Fibroblast of lung (primary cell): Measurements from ENCODE around the gene ANKMY1. TPM values are rescaled to one million over a fixed set of nuclear protein-coding genes. Genes with fewer than 3 reads are reported as not detected.

Experiments
- DNase-seq, 2 donors: peaks; one replicate each; pipeline versions ENCODE4 v3.0.0 to v3.0.0-alpha.2; 2010; ENCODE audit warnings: low read depth in 2 of 2
- H2AFZ ChIP-seq: 2 replicates; pipeline ENCODE4 v1.5.1; 2012; ENCODE audit warnings: low read length, control low read depth, inconsistent platforms
- H3K27ac ChIP-seq: 2 replicates; pipeline ENCODE4 v1.5.1; 2011; ENCODE audit warnings: low read length, control low read depth; ENCODE audit not compliant: insufficient read depth
- H3K27me3 ChIP-seq: 2 replicates; pipeline ENCODE4 v1.5.1; 2011; ENCODE audit warnings: mild to moderate bottlenecking, low read length; ENCODE audit not compliant: control insufficient read depth, insufficient read depth
- H3K36me3 ChIP-seq: 2 replicates; pipeline ENCODE4 v1.5.1; 2011; ENCODE audit warnings: low read length; ENCODE audit not compliant: control insufficient read depth, insufficient read depth
- H3K4me1 ChIP-seq: 2 replicates; pipeline ENCODE4 v1.5.1; 2011; ENCODE audit warnings: low read length; ENCODE audit not compliant: control insufficient read depth, insufficient read depth; ENCODE audit errors: extremely low read depth
- H3K4me2 ChIP-seq: 2 replicates; pipeline ENCODE4 v1.5.1; 2011; ENCODE audit warnings: low read length, control low read depth; ENCODE audit not compliant: insufficient read depth; ENCODE audit errors: extremely low read depth
- H3K4me3 ChIP-seq, 4 experiments: fragments of 200-600 bp in 1 of 4; sonication (generic) in 1 of 4; replicated peaks in 1 of 4; 2 replicates each; pipeline ENCODE4 v1.5.1; 2011 to 2016; ENCODE audit warnings: low read length in 4 of 4, low read depth in 3 of 4, mild to moderate bottlenecking in 3 of 4, control low read depth in 2 of 4, inconsistent platforms in 1 of 4, mixed read lengths in 1 of 4; ENCODE audit not compliant: insufficient read depth in 1 of 4; ENCODE audit errors: control extremely low read depth in 1 of 4
- H3K79me2 ChIP-seq: 2 replicates; pipeline ENCODE4 v1.5.1; 2012; ENCODE audit warnings: mild to moderate bottlenecking, low read length, inconsistent platforms; ENCODE audit not compliant: control insufficient read depth, insufficient read depth
- H3K9ac ChIP-seq: 2 replicates; pipeline ENCODE4 v1.5.1; 2011; ENCODE audit warnings: mild to moderate bottlenecking, low read length, control low read depth; ENCODE audit not compliant: insufficient read depth
- H3K9me3 ChIP-seq: 2 replicates; pipeline ENCODE4 v1.5.1; 2012; ENCODE audit warnings: low read depth, low read length; ENCODE audit not compliant: control insufficient read depth, insufficient read depth
- H4K20me1 ChIP-seq: 2 replicates; pipeline ENCODE4 v1.5.1; 2011; ENCODE audit warnings: low read length; ENCODE audit not compliant: control insufficient read depth, insufficient read depth; ENCODE audit errors: extremely low read depth
- CTCF ChIP-seq, 2 donors: IDR thresholded peaks in 1 of 2; conservative IDR thresholded peaks in 1 of 2; 1 replicate in 1 of 2; 2 replicates in 1 of 2; pipeline ENCODE4 v1.5.1; 2011 to 2012; ENCODE audit warnings: low read length in 2 of 2, control low read depth in 1 of 2, inconsistent platforms in 1 of 2, low read depth in 1 of 2, mild to moderate bottlenecking in 1 of 2
- EZH2 ChIP-seq: IDR thresholded peaks from 2 replicates; pipeline ENCODE4 v1.5.1; 2012; ENCODE audit warnings: low read length, control low read depth, mild to moderate bottlenecking; ENCODE audit errors: missing control alignments
- polyA plus RNA-seq, 2 donors: library from polyadenylated mRNA; depleted of rRNA in 1 of 2; stranded (reverse) in 1 of 2; unstranded in 1 of 2; fragments of >200 nt; gene quantifications; 2 replicates each; pipeline ENCODE4 v1.2.1, GENCODE V29; 2011 to 2012; ENCODE audit warnings: missing spikeins in 1 of 2
- total RNA-seq: library from RNA; depleted of rRNA; stranded (reverse); fragments of >200 nt; gene quantifications from 2 replicates; pipeline ENCODE4 v1.2.1, GENCODE V29; 2014

Gene ANKMY1
- total and polyA plus RNA-seq, 2 donors (not counting 1 experiment from before 2014, with no cell fraction given) = 2.8 to 7.4 TPM

DNA sequence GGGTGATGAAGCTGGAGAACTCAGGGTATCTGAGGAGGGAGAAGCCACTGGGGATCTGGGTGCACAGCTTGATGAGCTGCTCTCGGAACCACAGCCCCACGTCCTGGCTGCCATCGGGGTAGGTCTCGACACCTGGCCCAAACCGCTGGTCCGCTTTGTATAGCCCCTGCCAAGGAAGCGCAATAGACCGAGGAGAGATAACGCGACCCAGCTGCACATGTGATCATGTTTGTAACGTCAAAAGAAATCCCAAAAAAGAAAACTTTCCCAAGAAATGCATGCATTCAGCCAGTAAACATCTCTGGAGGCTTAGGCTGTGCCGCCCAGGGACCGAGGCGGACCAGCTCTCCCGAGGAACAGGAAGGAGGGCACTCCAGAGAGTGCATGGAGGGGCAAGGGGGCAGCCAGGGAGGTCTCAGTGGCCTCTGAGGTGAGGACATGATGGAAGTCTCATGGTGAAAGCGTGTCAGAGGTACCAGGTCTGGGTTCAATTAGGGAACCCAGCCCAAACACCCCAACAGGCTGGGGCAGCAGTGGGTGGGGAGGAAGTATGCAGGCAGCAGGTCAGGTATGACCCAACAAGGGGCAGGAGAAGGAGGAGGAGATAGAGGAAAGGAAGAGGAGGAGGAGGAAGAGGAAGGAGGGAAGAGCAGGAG is 28.3 kb downstream of the ANKMY1 start:
- no peak overlapping the region for H2AFZ ChIP-seq
- no peak overlapping the region for H3K4me2 ChIP-seq
- no peak overlapping the region for H3K4me3 ChIP-seq
- no peaks in the 10 kb centered on the region for H3K36me3 ChIP-seq
- no peaks in the 10 kb centered on the region for H3K9me3 ChIP-seq
- no peaks in the 10 kb centered on the region for H3K79me2 ChIP-seq
- H3K27ac ChIP-seq = no peak overlapping the region
- TF ChIP-seq EZH2 = no peak
- TF ChIP-seq CTCF (conservative IDR thresholded peaks at IDR 0.05 in 1 of 2, IDR thresholded peaks at IDR 0.05 in 1 of 2; ENCODE audit: low read depth in 1 of 2, low read length in 2 of 2) = no peak
- DNase-seq = no peak
- H3K9ac ChIP-seq = no peak overlapping the region
- H4K20me1 ChIP-seq = no peaks in the 10 kb centered on the region
- H3K4me1 ChIP-seq = no peaks in the 10 kb centered on the region
- H3K27me3 ChIP-seq = no peaks in the 10 kb centered on the region

DNA sequence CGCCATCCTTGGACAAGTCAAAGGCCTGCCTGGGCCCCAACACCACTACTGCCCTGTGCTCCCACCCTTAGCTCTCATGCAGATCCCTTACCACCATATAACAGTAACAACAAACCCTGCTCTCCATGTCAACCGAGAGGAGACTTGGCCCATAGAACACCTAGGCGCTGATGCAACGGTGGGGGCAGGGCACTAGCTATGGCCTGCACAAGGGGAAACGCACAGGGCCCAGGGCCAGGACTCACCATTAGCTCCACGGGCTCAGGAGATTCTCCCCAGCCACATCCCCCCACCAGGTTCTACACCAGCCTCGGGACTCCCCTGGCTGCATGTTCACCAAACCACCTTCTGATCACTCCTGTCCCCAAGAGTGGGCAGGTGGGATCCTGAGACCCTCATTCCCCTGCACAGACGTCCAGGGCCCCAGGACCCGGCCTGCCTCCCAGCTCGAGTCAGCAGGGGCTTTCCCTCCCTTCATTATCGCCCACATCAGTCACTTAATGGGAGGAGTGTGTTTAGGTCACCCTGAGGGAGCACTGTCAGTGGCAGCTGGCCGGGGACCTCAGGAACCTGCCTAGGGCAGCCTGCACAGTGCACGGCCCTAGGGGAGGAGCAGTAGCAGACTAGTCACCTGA is 29.3 kb downstream of the ANKMY1 start:
- DNase-seq = no peak
- Histone ChIP-seq H3K4me2 (no peak overlapping the region), H3K4me3 (no peak overlapping the region), H2AFZ (no peak overlapping the region), H3K27ac (no peak overlapping the region), H3K27me3 (no peaks in the 10 kb centered on the region), H3K36me3 (no peaks in the 10 kb centered on the region), H3K79me2 (no peaks in the 10 kb centered on the region), H3K9me3 (no peaks in the 10 kb centered on the region), H3K9ac (no peak overlapping the region), H3K4me1 (no peaks in the 10 kb centered on the region), H4K20me1 (no peaks in the 10 kb centered on the region)
- TF ChIP-seq CTCF (conservative IDR thresholded peaks at IDR 0.05 in 1 of 2, IDR thresholded peaks at IDR 0.05 in 1 of 2; ENCODE audit: low read depth in 1 of 2, low read length in 2 of 2) (no peak), EZH2 (no peak)

DNA sequence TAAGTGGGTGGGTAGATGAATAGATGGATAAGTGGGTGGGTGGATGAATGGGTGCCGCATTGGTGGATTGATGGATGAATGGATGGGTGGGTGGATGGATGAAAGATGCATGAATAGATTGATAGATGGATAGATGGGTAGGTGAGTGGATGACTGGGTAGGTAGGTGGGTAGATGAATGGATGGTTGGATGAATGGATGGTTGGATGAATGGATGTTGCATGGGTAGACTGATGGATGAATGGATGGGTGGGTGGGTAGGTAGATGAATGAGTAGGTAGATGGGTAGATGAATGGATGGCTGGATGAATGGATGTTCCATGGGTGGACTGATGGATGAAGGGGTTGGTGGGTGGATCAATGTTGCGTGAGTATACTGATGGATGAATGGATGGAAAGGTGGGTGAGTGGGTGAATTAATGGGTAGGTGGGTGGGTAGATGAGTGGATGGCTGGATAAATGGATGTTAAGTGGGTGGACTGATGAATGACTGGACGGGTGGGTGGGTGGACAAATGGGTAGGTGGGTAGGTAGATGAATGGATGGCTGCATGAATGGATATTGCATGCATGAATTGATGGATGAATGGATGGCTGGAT is 30.5 kb downstream of the ANKMY1 start:
- Histone ChIP-seq H3K4me2 (no peak overlapping the region), H3K79me2 (no peaks in the 10 kb centered on the region), H3K9me3 (no peaks in the 10 kb centered on the region), H3K36me3 (no peaks in the 10 kb centered on the region), H3K4me1 (no peaks in the 10 kb centered on the region), H3K4me3 (no peak overlapping the region), H2AFZ (no peak overlapping the region), H4K20me1 (no peaks in the 10 kb centered on the region), H3K27me3 (no peaks in the 10 kb centered on the region), H3K27ac (no peak overlapping the region), H3K9ac (no peak overlapping the region)
- TF ChIP-seq EZH2 (no peak), CTCF (conservative IDR thresholded peaks at IDR 0.05 in 1 of 2, IDR thresholded peaks at IDR 0.05 in 1 of 2; ENCODE audit: low read depth in 1 of 2, low read length in 2 of 2) (no peak)
- DNase-seq = no peak
